ENCODE results near the gene C10orf67.

- TF ChIP-seq CTCF (IDR thresholded peaks at IDR 0.05; ENCODE audit: insufficient read depth, low read length, poor library complexity, severe bottlenecking) (no peak), EZH2phosphoT487 (conservative IDR thresholded peaks at IDR 0.05; ENCODE audit: low read length) (no peak)
Measured at GRCh38 chr10:23338155-23338828, 6.3 kb downstream of the C10orf67 start.
